Measurements from ENCODE around the gene MAJIN. TPM values are rescaled to one million over a fixed set of nuclear protein-coding genes. Genes with fewer than 3 reads are reported as not detected.

The MAJIN gene
- total RNA-seq, 5 donors from 2014 or later (not counting 1 experiment from before 2014, with no cell fraction given) = 0.44 to 1.8 (median 0.82) TPM; not detected in 1

DNA sequence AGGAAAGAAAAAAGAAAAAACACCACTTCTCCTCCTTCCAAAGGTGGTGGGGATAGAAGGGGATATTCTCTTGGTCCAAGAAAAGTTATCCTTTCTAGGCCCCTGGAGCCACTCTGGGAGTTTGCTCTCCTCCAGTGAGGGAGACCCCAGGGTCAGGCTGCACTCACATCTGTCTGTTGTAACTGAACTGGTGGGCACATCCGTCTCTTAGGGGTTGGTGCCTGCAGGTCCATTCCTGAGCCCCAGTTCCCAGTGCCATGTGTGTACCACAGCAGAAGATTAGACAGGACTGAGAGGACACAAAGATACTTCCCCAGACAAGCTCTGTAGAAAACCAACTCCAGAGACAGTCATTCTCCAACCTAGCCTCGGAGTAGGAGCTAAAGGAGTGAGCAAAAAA, 51.8 kb downstream of the MAJIN start:
- WGBS (ENCODE audit: insufficient coverage) = no CpG with 5 or more reads among the region's 2 CpGs
- DNase-seq = no peak
- H3K4me1 Mint-ChIP-seq = peaks cover 37 to 43% (median 40%) of the 10 kb centered on the region in 3 donors
- H3K4me1 ChIP-seq (ENCODE audit: control insufficient read depth in 1 of 2, extremely low read depth in 1 of 2, insufficient read depth in 2 of 2, low read length in 2 of 2) = peaks cover 5 to 42% of the 10 kb centered on the region in 2 experiments
- POLR2A ChIA-PET = no interaction called here
- no peak for ATAC-seq (replicated peaks in 1 of 4)
- no peak overlapping the region for H3K4me3 ChIP-seq (ENCODE audit: control insufficient read depth in 1 of 2, extremely low read depth in 1 of 2, low read length in 1 of 2)
- H3K4me3 Mint-ChIP-seq = no peak overlapping the region
- CTCF ChIA-PET = no interaction called here
- no peak overlapping the region for H3K27ac Mint-ChIP-seq
- no peaks in the 10 kb centered on the region for H3K9me3 Mint-ChIP-seq
- H3K27ac ChIP-seq (ENCODE audit: low read length) = no peak overlapping the region
- H3K9me3 ChIP-seq = no peaks in the 10 kb centered on the region
- H3K36me3 Mint-ChIP-seq = no peaks in the 10 kb centered on the region
- no peaks in the 10 kb centered on the region for H3K27me3 Mint-ChIP-seq
- no peaks in the 10 kb centered on the region for H3K36me3 ChIP-seq (ENCODE audit: control insufficient read depth in 2 of 2, extremely low read depth in 1 of 2, insufficient read depth in 1 of 2, low read length in 1 of 2)
- H3K27me3 ChIP-seq (replicated peaks in 1 of 2; ENCODE audit: control insufficient read depth in 2 of 2, extremely low read depth in 1 of 2, insufficient read depth in 2 of 2, low read length in 1 of 2) = no peaks in the 10 kb centered on the region

DNA sequence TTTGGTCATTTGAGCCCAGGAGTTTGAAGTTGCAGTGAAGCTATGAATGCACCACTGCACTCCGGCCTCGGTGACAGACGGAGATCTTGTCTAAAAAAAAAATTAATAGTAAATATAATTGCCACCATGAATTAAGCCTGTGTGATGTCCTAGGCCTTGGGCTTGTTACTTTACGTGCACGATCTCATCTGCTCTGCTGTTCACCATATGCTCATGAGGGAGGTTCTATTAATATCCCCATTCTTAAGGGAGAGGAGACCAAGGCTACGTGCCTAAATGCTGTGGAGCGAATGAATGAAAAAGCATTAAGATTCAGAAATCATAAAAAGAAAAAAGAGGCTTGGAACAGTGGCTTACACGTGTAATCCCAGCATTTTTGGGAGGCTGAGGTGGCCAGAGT, 52.3 kb downstream of the MAJIN start:
- no peaks in the 10 kb centered on the region for H3K27me3 Mint-ChIP-seq
- H3K27me3 ChIP-seq (replicated peaks in 1 of 2; ENCODE audit: control insufficient read depth in 2 of 2, extremely low read depth in 1 of 2, insufficient read depth in 2 of 2, low read length in 1 of 2) = no peaks in the 10 kb centered on the region
- no peaks in the 10 kb centered on the region for H3K9me3 Mint-ChIP-seq
- CTCF ChIA-PET = interaction anchor here (0.6 to 1.0 kb wide), 2 partner anchors 35 to 87 kb away, joined by 3 read pairs; no protein-coding TSS in a partner anchor
- H3K4me3 ChIP-seq (ENCODE audit: control insufficient read depth in 1 of 2, extremely low read depth in 1 of 2, low read length in 1 of 2) = no peak overlapping the region
- no peak overlapping the region for H3K27ac ChIP-seq (ENCODE audit: low read length)
- H3K36me3 Mint-ChIP-seq = no peaks in the 10 kb centered on the region
- H3K27ac Mint-ChIP-seq = no peak overlapping the region
- H3K4me1 ChIP-seq (ENCODE audit: control insufficient read depth in 1 of 2, extremely low read depth in 1 of 2, insufficient read depth in 2 of 2, low read length in 2 of 2) = peaks cover 5 to 42% of the 10 kb centered on the region in 2 experiments
- no peak overlapping the region for H3K4me3 Mint-ChIP-seq
- H3K4me1 Mint-ChIP-seq = peaks cover 34 to 42% (median 39%) of the 10 kb centered on the region in 3 donors
- H3K36me3 ChIP-seq (ENCODE audit: control insufficient read depth in 2 of 2, extremely low read depth in 1 of 2, insufficient read depth in 1 of 2, low read length in 1 of 2) = no peaks in the 10 kb centered on the region
- DNase-seq (no peak), ATAC-seq (replicated peaks in 1 of 4) (no peak)
- POLR2A ChIA-PET = interaction anchor here in 1 of 2 donors (0.6 kb wide), 1 partner anchor 10 kb away, joined by 4 read pairs; no protein-coding TSS in a partner anchor
- WGBS (ENCODE audit: insufficient coverage) = 100% methylated on average over 1 of the region's 8 CpGs
- H3K9me3 ChIP-seq = no peaks in the 10 kb centered on the region

DNA sequence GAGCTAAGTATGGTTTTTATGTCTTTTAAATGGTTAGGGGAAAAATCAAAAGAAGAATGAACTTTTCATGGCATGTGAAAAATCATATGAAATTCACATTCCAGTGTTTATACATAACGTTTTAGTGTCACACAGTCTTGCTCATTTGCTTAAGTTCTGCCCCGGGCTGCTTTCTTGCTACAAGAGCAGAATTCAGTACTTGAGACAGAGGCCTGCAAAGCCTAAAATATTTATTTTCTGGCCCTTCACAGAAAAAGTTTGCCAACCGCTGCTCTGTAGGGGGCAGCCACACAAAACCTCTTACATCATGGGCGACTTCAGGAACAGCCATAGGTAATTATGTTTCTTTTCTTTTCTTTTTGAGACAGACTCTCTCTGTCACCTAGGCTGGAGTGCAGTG, 53.9 kb downstream of the MAJIN start:
- ATAC-seq (replicated peaks in 1 of 4) (no peak), DNase-seq (no peak)
- Mint-ChIP-seq H3K36me3 (peaks cover 5% of the 10 kb centered on the region), H3K4me1 (peaks cover 24 to 34% (median 33%) of the 10 kb centered on the region in 3 donors), H3K27me3 (no peaks in the 10 kb centered on the region), H3K27ac (peak overlapping the region; percentile 95 to 97), H3K4me3 (peak overlapping the region; percentile 82 to 90 (median 84)), H3K9me3 (no peaks in the 10 kb centered on the region)
- POLR2A ChIA-PET = interaction anchor here in 1 of 2 donors (0.6 to 1.0 kb wide), 2 partner anchors 54 to 581 kb away, joined by 3 read pairs; partner anchors contain the start of gene MAJIN
- peaks cover 5 to 15% of the 10 kb centered on the region in 2 donors for H3K36me3 ChIP-seq (ENCODE audit: control insufficient read depth in 2 of 2, extremely low read depth in 1 of 2, insufficient read depth in 1 of 2, low read length in 1 of 2)
- CTCF ChIA-PET = no interaction called here
- H3K27me3 ChIP-seq (replicated peaks in 1 of 2; ENCODE audit: control insufficient read depth in 2 of 2, extremely low read depth in 1 of 2, insufficient read depth in 2 of 2, low read length in 1 of 2) = no peaks in the 10 kb centered on the region
- no peaks in the 10 kb centered on the region for H3K9me3 ChIP-seq
- H3K4me3 ChIP-seq (ENCODE audit: control insufficient read depth in 1 of 2, extremely low read depth in 1 of 2, low read length in 1 of 2) = no peak overlapping the region
- H3K27ac ChIP-seq (ENCODE audit: low read length) = peak overlapping the region; percentile 55
- 50% methylated on average over 1 of the region's 4 CpGs for WGBS (ENCODE audit: insufficient coverage)
- H3K4me1 ChIP-seq (ENCODE audit: control insufficient read depth in 1 of 2, extremely low read depth in 1 of 2, insufficient read depth in 2 of 2, low read length in 2 of 2) = peaks cover 5 to 30% of the 10 kb centered on the region in 2 experiments

GRCh38 chr11:64917663-64917995, 54.3 kb downstream of the MAJIN start:
- Histone ChIP-seq H3K4me3 (ENCODE audit: control insufficient read depth in 1 of 2, extremely low read depth in 1 of 2, low read length in 1 of 2) (peak overlapping the region; percentile 34 to 93), H3K4me1 (ENCODE audit: control insufficient read depth in 1 of 2, extremely low read depth in 1 of 2, insufficient read depth in 2 of 2, low read length in 2 of 2) (peaks cover 5 to 30% of the 10 kb centered on the region in 2 experiments), H3K27me3 (replicated peaks in 1 of 2; ENCODE audit: control insufficient read depth in 2 of 2, extremely low read depth in 1 of 2, insufficient read depth in 2 of 2, low read length in 1 of 2) (no peaks in the 10 kb centered on the region), H3K36me3 (ENCODE audit: control insufficient read depth in 2 of 2, extremely low read depth in 1 of 2, insufficient read depth in 1 of 2, low read length in 1 of 2) (peaks cover 7 to 19% of the 10 kb centered on the region in 2 donors), H3K27ac (ENCODE audit: low read length) (peak overlapping the region; percentile 55), H3K9me3 (no peaks in the 10 kb centered on the region)
- ATAC-seq (replicated peaks in 1 of 4) = no peak
- H3K27ac Mint-ChIP-seq = peak overlapping the region; percentile 95 to 97
- H3K9me3 Mint-ChIP-seq = no peaks in the 10 kb centered on the region
- peaks cover 5% of the 10 kb centered on the region for H3K36me3 Mint-ChIP-seq
- DNase-seq = no peak
- H3K27me3 Mint-ChIP-seq = no peaks in the 10 kb centered on the region
- H3K4me1 Mint-ChIP-seq = peaks cover 24 to 33% (median 33%) of the 10 kb centered on the region in 3 donors
- ChIA-PET POLR2A (interaction anchor here in 1 of 2 donors (0.6 to 1.0 kb wide), 2 partner anchors 54 to 582 kb away, joined by 3 read pairs; partner anchors contain the start of gene MAJIN), CTCF (no interaction called here)
- no CpG with 5 or more reads among the region's 6 CpGs for WGBS (ENCODE audit: insufficient coverage)
- H3K4me3 Mint-ChIP-seq = peak overlapping the region; percentile 82 to 90 (median 84)

DNA sequence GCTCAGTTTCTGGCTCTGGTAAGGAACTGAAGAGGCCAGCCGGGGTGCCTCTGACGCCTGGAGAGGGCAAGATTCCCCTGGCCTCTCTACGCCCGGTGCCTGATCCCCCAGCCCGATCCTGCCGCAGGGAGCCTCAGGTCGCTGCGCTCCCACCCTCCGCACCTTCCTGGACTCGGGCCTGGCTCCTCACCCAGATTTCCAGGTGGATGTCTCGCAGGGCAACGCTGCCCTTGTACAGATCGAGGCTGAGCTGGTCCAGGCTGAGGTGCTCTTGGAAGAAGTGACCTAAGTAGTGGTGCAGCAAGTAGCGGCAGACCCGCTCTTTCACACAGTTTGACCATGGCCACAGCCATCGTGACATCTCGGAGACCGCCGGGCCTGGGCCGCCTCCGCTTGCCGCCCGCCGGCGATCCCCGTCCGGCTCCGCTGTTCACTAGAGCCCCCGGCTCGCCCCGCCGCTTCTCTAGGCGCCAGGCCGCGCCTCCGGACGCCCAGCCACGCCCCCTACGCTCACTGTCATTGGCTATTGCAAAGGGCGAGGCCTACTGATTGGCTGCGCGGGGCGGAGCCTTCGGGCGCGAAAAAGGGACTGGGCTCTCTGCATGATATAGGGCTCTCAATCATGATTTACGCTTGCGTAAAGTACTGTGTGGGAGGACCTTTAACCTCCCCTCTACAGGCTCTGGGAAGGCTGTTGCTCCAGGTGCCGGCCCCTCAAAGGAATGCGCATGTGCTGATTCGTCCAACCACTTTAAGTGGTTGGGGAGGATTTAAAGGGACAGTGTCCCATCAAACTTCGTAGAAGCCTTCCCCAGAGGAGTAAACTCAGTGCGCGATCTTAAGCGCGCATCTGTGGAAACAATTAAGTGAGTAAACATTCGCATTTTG, 54.9 kb downstream of the MAJIN start, which contains the start of gene ATG2A:
Gene ATG2A, minus strand, starts transcription at position 435 of the 888 bp plus-strand sequence. Its CDS starts 74 bp downstream, at position 361.
- WGBS (ENCODE audit: insufficient coverage) = 0% methylated on average over 35 of the region's 57 CpGs
- H3K36me3 Mint-ChIP-seq = peaks cover 5% of the 10 kb centered on the region
- H3K9me3 Mint-ChIP-seq = no peaks in the 10 kb centered on the region
- POLR2A ChIA-PET = interaction anchor here in 1 of 2 donors (0.6 to 1.0 kb wide), 2 partner anchors 55 to 582 kb away, joined by 3 read pairs; partner anchors contain the start of gene MAJIN
- CTCF ChIA-PET = no interaction called here
- H3K4me1 Mint-ChIP-seq = peaks cover 24 to 33% (median 33%) of the 10 kb centered on the region in 3 donors
- H3K9me3 ChIP-seq = no peaks in the 10 kb centered on the region
- peak within 1 kb of the TSS; percentile 93 to 94 for H3K4me3 ChIP-seq (ENCODE audit: control insufficient read depth in 1 of 2, extremely low read depth in 1 of 2, low read length in 1 of 2)
- DNase-seq (peak; percentile 96 to 99 (median 99)), ATAC-seq (replicated peaks in 1 of 4) (peak; percentile 95 to 97 (median 96))
- peak within 1 kb of the TSS; percentile 95 to 97 for H3K27ac Mint-ChIP-seq
- H3K27ac ChIP-seq (ENCODE audit: low read length) = peak within 1 kb of the TSS; percentile 71
- H3K4me3 Mint-ChIP-seq = peak within 1 kb of the TSS; percentile 82 to 90 (median 84)
- H3K4me1 ChIP-seq (ENCODE audit: control insufficient read depth in 1 of 2, extremely low read depth in 1 of 2, insufficient read depth in 2 of 2, low read length in 2 of 2) = peaks cover 5 to 30% of the 10 kb centered on the region in 2 experiments
- no peaks in the 10 kb centered on the region for H3K27me3 ChIP-seq (replicated peaks in 1 of 2; ENCODE audit: control insufficient read depth in 2 of 2, extremely low read depth in 1 of 2, insufficient read depth in 2 of 2, low read length in 1 of 2)
- H3K36me3 ChIP-seq (ENCODE audit: control insufficient read depth in 2 of 2, extremely low read depth in 1 of 2, insufficient read depth in 1 of 2, low read length in 1 of 2) = peaks cover 12 to 22% of the 10 kb centered on the region in 2 donors
- no peaks in the 10 kb centered on the region for H3K27me3 Mint-ChIP-seq

DNA sequence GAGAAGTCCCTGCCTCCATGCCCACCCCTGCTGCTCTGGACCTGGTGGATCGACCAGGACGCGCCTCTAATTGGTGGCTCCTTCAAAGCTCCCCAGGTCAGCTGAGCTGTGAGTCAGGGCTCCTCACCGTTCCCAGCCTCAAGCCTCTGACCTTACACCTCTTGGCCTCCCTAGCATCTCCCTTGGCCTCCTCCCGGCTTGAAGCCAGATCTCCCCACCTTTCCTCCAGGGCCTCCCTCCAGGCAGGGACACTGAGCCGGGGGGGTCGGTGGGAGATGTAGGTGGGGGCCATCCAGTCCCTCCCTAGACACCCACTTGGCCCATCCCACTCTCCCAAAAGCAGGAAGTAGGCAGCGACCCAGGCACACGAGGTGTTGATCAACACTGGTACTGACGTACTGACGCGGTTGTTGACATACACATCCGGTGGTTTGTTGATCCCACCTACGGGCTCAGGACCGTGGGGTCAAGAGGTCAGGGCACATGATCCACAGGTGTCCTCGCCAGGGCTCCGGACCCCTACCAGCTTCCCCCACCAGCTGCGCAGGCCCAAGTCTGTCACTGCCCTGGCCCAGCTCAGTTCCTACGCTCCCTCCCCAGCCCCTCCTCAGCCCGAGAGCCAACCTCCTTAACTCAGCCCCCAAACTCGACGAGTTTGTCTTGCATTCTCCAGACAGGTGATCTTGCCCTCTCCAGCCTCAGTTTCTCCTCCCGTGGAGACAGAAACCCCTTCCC, 55.7 kb downstream of the MAJIN start:
- Mint-ChIP-seq H3K36me3 (peaks cover 11% of the 10 kb centered on the region), H3K9me3 (no peaks in the 10 kb centered on the region), H3K27ac (peak overlapping the region; percentile 95 to 97), H3K4me1 (peaks cover 24 to 33% (median 33%) of the 10 kb centered on the region in 3 donors), H3K4me3 (peak overlapping the region; percentile 82 to 90 (median 84)), H3K27me3 (no peaks in the 10 kb centered on the region)
- POLR2A ChIA-PET = interaction anchor here (0.6 to 0.7 kb wide), 2 partner anchors 10 to 15 kb away, joined by 3 read pairs; no protein-coding TSS in a partner anchor
- 17% methylated on average over 16 of the region's 23 CpGs for WGBS (ENCODE audit: insufficient coverage)
- Histone ChIP-seq H3K36me3 (ENCODE audit: control insufficient read depth in 2 of 2, extremely low read depth in 1 of 2, insufficient read depth in 1 of 2, low read length in 1 of 2) (peaks cover 14 to 31% of the 10 kb centered on the region in 2 donors), H3K27me3 (replicated peaks in 1 of 2; ENCODE audit: control insufficient read depth in 2 of 2, extremely low read depth in 1 of 2, insufficient read depth in 2 of 2, low read length in 1 of 2) (no peaks in the 10 kb centered on the region), H3K9me3 (no peaks in the 10 kb centered on the region), H3K27ac (ENCODE audit: low read length) (peak overlapping the region; percentile 71), H3K4me3 (ENCODE audit: control insufficient read depth in 1 of 2, extremely low read depth in 1 of 2, low read length in 1 of 2) (peak overlapping the region; percentile 93 to 94), H3K4me1 (ENCODE audit: control insufficient read depth in 1 of 2, extremely low read depth in 1 of 2, insufficient read depth in 2 of 2, low read length in 2 of 2) (peaks cover 5 to 30% of the 10 kb centered on the region in 2 experiments)
- ATAC-seq (replicated peaks in 1 of 4) = peak in 3 of 4 experiments; percentile 3 to 7 (median 5)
- peak in 34 of 35 experiments; percentile 10 to 70 (median 42) for DNase-seq
- CTCF ChIA-PET = no interaction called here

Data from T-cell (primary cell).